CD14-positive monocyte (primary cell): Measurements from ENCODE around the gene TBL1XR1. TPM values are rescaled to one million over a fixed set of nuclear protein-coding genes. Genes with fewer than 3 reads are reported as not detected.

Source experiments
- DNase-seq, 3 donors: peaks; one replicate each; pipeline ENCODE4 v3.0.0-alpha.2; 2011 to 2022
- H2AFZ ChIP-seq: 2 replicates; pipeline ENCODE4 v1.6.0; 2012; ENCODE audit warnings: mild to moderate bottlenecking, low read depth, low read length, inconsistent platforms; ENCODE audit not compliant: insufficient read depth, poor library complexity, severe bottlenecking
- H3K27ac ChIP-seq, 2 donors: 1 replicate in 1 of 2; 2 replicates in 1 of 2; pipeline ENCODE4 v1.5.1; 2012 to 2013; ENCODE audit warnings: low read length in 2 of 2, control low read depth in 1 of 2, inconsistent platforms in 1 of 2, low read depth in 1 of 2, mild to moderate bottlenecking in 1 of 2
- H3K27me3 ChIP-seq, 2 donors: one replicate each; pipeline versions ENCODE4 v1.6.0 to v1.6.1; 2011 to 2013; ENCODE audit warnings: low read length in 2 of 2; ENCODE audit not compliant: control insufficient read depth in 2 of 2, insufficient read depth in 2 of 2
- H3K36me3 ChIP-seq, 2 donors: replicated peaks in 1 of 2; 1 replicate in 1 of 2; 2 replicates in 1 of 2; pipeline versions ENCODE4 v1.5.1 to v1.6.1; 2012 to 2013; ENCODE audit warnings: low read length in 2 of 2, control low read depth in 1 of 2, inconsistent platforms in 1 of 2, mild to moderate bottlenecking in 1 of 2; ENCODE audit not compliant: insufficient read depth in 2 of 2, control insufficient read depth in 1 of 2
- H3K4me1 ChIP-seq, 2 donors: 1 replicate in 1 of 2; 2 replicates in 1 of 2; pipeline versions ENCODE4 v1.5.1 to v1.6.1; 2012 to 2013; ENCODE audit warnings: low read length in 2 of 2, control low read depth in 1 of 2, inconsistent platforms in 1 of 2, mild to moderate bottlenecking in 1 of 2, moderate library complexity in 1 of 2; ENCODE audit not compliant: insufficient read depth in 2 of 2, control insufficient read depth in 1 of 2
- H3K4me2 ChIP-seq: replicated peaks from 2 replicates; pipeline ENCODE3; 2012; ENCODE audit warnings: low read length, moderate library complexity, mild to moderate bottlenecking; ENCODE audit not compliant: poor library complexity, severe bottlenecking; ENCODE audit errors: extremely low read depth
- H3K4me3 ChIP-seq, 3 experiments: fragments of 200-600 bp in 1 of 3; sonication (generic) in 1 of 3; replicated peaks in 1 of 3; 1 replicate in 2 of 3; 2 replicates in 1 of 3; pipeline ENCODE4 v1.5.1; 2011 to 2013; ENCODE audit warnings: low read length in 3 of 3, mild to moderate bottlenecking in 3 of 3, control low read depth in 2 of 3, low read depth in 2 of 3, inconsistent platforms in 1 of 3, moderate library complexity in 1 of 3
- H3K79me2 ChIP-seq: 2 replicates; pipeline ENCODE4 v1.6.0; 2012; ENCODE audit warnings: mild to moderate bottlenecking, control low read depth, inconsistent platforms, low read length, moderate library complexity; ENCODE audit not compliant: insufficient read depth
- H3K9ac ChIP-seq: 2 replicates; pipeline ENCODE4 v1.6.0; 2017; ENCODE audit warnings: low read length, mild to moderate bottlenecking; ENCODE audit not compliant: insufficient read depth, poor library complexity, severe bottlenecking
- H3K9me3 ChIP-seq, 2 donors: replicated peaks in 1 of 2; 1 replicate in 1 of 2; 2 replicates in 1 of 2; pipeline versions ENCODE4 v1.5.1 to v1.6.1; 2012 to 2013; ENCODE audit warnings: low read length in 2 of 2, control low read depth in 1 of 2; ENCODE audit not compliant: control insufficient read depth in 1 of 2, insufficient read depth in 1 of 2
- H4K20me1 ChIP-seq: 2 replicates; pipeline ENCODE4 v1.6.0; 2012; ENCODE audit warnings: mild to moderate bottlenecking, low read length, control low read depth, moderate library complexity; ENCODE audit not compliant: insufficient read depth
- H3K27ac Mint-ChIP-seq, 7 donors: one replicate each; pipeline ENCODE4 v1.8.0; 2020; ENCODE audit warnings: mild to moderate bottlenecking in 7 of 7, mixed read lengths in 7 of 7, moderate library complexity in 6 of 7, inconsistent platforms in 2 of 7
- H3K27me3 Mint-ChIP-seq, 3 donors: one replicate each; pipeline ENCODE4 v1.8.0; 2021 to 2022; ENCODE audit warnings: low read depth in 3 of 3, mild to moderate bottlenecking in 3 of 3, mixed read lengths in 3 of 3, moderate library complexity in 3 of 3, inconsistent platforms in 1 of 3
- H3K36me3 Mint-ChIP-seq, 2 donors: one replicate each; pipeline ENCODE4 v1.8.0; 2020; ENCODE audit warnings: mixed read lengths in 2 of 2, inconsistent platforms in 1 of 2, mild to moderate bottlenecking in 1 of 2
- H3K4me1 Mint-ChIP-seq: one replicate; pipeline ENCODE4 v1.8.0; 2020; ENCODE audit warnings: mild to moderate bottlenecking, mixed read lengths
- H3K4me3 Mint-ChIP-seq, 2 donors: one replicate each; pipeline ENCODE4 v1.8.0; 2020; ENCODE audit warnings: mild to moderate bottlenecking in 2 of 2, mixed read lengths in 2 of 2, moderate library complexity in 1 of 2
- H3K9me3 Mint-ChIP-seq, 7 donors: one replicate each; pipeline ENCODE4 v1.8.0; 2020 to 2022; ENCODE audit warnings: mixed read lengths in 7 of 7, mild to moderate bottlenecking in 6 of 7, moderate library complexity in 6 of 7, inconsistent platforms in 2 of 7
- WGBS: methylation state at CpG from one replicate; pipeline ENCODE4 v1.1.5; 2013; ENCODE audit warnings: missing lambda C conversion rate; ENCODE audit not compliant: insufficient coverage; 5-methylcytosine and 5-hydroxymethylcytosine counted together
- intact Hi-C, 2 donors: fragments of 100-400 bp; cut with micrococcal nuclease; formaldehyde crosslinking; loops; one replicate each; pipeline versions ENCODE4 v1.15.0 to v1.15.1; 2023
- polyA plus RNA-seq, 3 donors: library from polyadenylated mRNA; depleted of rRNA in 1 of 3; unstranded in 2 of 3; stranded (reverse) in 1 of 3; fragments of 300-500 nt in 2 of 3; fragments of >200 nt in 1 of 3; fragmentation: Illumina TruSeq in 2 of 3; gene quantifications; 1 replicate in 2 of 3; 2 replicates in 1 of 3; pipeline ENCODE4 v1.2.3, GENCODE V29; 2012 to 2021
- TF ChIP-seq, protein P1 (sequence below): fragments of 200-600 bp; IDR thresholded peaks from one replicate; pipeline ENCODE4 v1.8.0; 2022; ENCODE audit warnings: antibody characterized with exemption, mild to moderate bottlenecking

TBL1XR1 gene
- polyA plus RNA-seq, 3 donors = 10.2 to 20.4 (median 18.3) TPM

- WGBS = 98% methylated on average over 13 of the region's 25 CpGs
- TF ChIP-seq, protein P1, sequence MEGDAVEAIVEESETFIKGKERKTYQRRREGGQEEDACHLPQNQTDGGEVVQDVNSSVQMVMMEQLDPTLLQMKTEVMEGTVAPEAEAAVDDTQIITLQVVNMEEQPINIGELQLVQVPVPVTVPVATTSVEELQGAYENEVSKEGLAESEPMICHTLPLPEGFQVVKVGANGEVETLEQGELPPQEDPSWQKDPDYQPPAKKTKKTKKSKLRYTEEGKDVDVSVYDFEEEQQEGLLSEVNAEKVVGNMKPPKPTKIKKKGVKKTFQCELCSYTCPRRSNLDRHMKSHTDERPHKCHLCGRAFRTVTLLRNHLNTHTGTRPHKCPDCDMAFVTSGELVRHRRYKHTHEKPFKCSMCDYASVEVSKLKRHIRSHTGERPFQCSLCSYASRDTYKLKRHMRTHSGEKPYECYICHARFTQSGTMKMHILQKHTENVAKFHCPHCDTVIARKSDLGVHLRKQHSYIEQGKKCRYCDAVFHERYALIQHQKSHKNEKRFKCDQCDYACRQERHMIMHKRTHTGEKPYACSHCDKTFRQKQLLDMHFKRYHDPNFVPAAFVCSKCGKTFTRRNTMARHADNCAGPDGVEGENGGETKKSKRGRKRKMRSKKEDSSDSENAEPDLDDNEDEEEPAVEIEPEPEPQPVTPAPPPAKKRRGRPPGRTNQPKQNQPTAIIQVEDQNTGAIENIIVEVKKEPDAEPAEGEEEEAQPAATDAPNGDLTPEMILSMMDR = no peak
- Mint-ChIP-seq H3K27ac (no peak overlapping the region), H3K4me3 (no peak overlapping the region), H3K27me3 (peaks cover 0 to 1% (median 0%) of the 10 kb centered on the region in 3 donors), H3K9me3 (peaks cover 4 to 9% (median 7%) of the 10 kb centered on the region in 7 donors), H3K36me3 (no peaks in the 10 kb centered on the region), H3K4me1 (peaks cover 17% of the 10 kb centered on the region)
- H3K36me3 ChIP-seq = no peaks in the 10 kb centered on the region
- H3K4me3 ChIP-seq = no peak overlapping the region
- H3K27ac ChIP-seq = no peak overlapping the region
- H3K9me3 ChIP-seq = peaks cover 0 to 3% of the 10 kb centered on the region in 2 donors
- H3K27me3 ChIP-seq = no peaks in the 10 kb centered on the region
- H3K9ac ChIP-seq = no peak overlapping the region
- H3K4me2 ChIP-seq = no peak overlapping the region
- H2AFZ ChIP-seq = no peak overlapping the region
- no peaks in the 10 kb centered on the region for H4K20me1 ChIP-seq
- intact Hi-C loops = no loop called here
- H3K79me2 ChIP-seq = no peaks in the 10 kb centered on the region
- peaks cover 3 to 15% of the 10 kb centered on the region in 2 donors for H3K4me1 ChIP-seq
- no peak for DNase-seq
Measured at GRCh38 chr3:177228601-177229190, 31.4 kb upstream of the TBL1XR1 start.

DNA sequence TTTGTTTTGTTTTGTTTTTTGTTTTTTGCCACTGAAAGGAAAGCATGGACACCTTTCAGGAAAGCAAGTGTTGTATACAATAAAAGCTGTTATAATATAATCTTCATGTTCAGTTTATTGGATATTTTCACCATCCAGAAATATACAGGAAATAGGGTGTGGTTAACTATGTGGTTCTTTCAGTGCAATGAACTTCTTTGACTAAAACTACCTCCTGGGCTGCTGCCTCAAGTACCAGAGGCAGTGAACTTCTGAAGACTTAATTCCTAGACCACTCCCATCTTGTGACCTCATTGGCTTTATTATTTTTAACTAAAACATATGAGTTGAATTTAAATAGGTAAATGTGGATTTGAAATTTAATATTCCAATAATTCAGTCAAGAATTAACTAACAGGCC, 27.1 kb upstream of the TBL1XR1 start:
- Mint-ChIP-seq H3K9me3 (peaks cover 4 to 10% (median 5%) of the 10 kb centered on the region in 7 donors), H3K27ac (no peak overlapping the region), H3K4me1 (peaks cover 33% of the 10 kb centered on the region), H3K27me3 (peaks cover 0 to 4% (median 1%) of the 10 kb centered on the region in 3 donors), H3K36me3 (no peaks in the 10 kb centered on the region), H3K4me3 (no peak overlapping the region)
- no peak overlapping the region for H3K9ac ChIP-seq
- no peak for DNase-seq
- H3K27ac ChIP-seq = no peak overlapping the region
- peaks cover 0 to 3% of the 10 kb centered on the region in 2 donors for H3K9me3 ChIP-seq
- no peak overlapping the region for H3K4me3 ChIP-seq
- H3K79me2 ChIP-seq = no peaks in the 10 kb centered on the region
- H3K4me2 ChIP-seq = no peak overlapping the region
- no peaks in the 10 kb centered on the region for H4K20me1 ChIP-seq
- no peak overlapping the region for H2AFZ ChIP-seq
- H3K4me1 ChIP-seq = peaks cover 20 to 35% of the 10 kb centered on the region in 2 donors
- H3K27me3 ChIP-seq = no peaks in the 10 kb centered on the region
- no peaks in the 10 kb centered on the region for H3K36me3 ChIP-seq
- TF ChIP-seq, protein P1 = no peak
- intact Hi-C loops = no loop called here
